ENCODE results near the gene RBM22. TPM values are rescaled to one million over a fixed set of nuclear protein-coding genes. Genes with fewer than 3 reads are reported as not detected.

Gene RBM22
- total RNA-seq, 1 experiment from 2014 or later: 57.3 TPM

- DNase-seq: no peak
- no peaks in the 10 kb centered on the region for H3K27me3 ChIP-seq (ENCODE audit: insufficient read depth, low read depth)
- intact Hi-C loops (cut with micrococcal nuclease; ENCODE audit: unreplicated experiment): no loop called here
- no peaks in the 10 kb centered on the region for H3K9me2 ChIP-seq (ENCODE audit: insufficient read depth)
- no peaks in the 10 kb centered on the region; the same call in 1 of the 2 replicates for H3K9me3 ChIP-seq (ENCODE audit: insufficient read depth, low read depth)
- TF ChIP-seq CTCF (conservative IDR thresholded peaks at IDR 0.05) (no peak), EZH2 (IDR thresholded peaks at IDR 0.05; ENCODE audit: low read depth) (no peak)
- H3K36me3 ChIP-seq (ENCODE audit: low read depth): peaks cover 8% of the 10 kb centered on the region; the same call in 1 of the 2 replicates
- H3K4me1 ChIP-seq (replicated peaks; ENCODE audit: insufficient read depth): no peaks in the 10 kb centered on the region
- POLR2A ChIA-PET (ENCODE audit: unreplicated experiment): no interaction called here
- H3K79me2 ChIP-seq (ENCODE audit: low read depth): peaks cover 22% of the 10 kb centered on the region
- H3F3A ChIP-seq (ENCODE audit: insufficient read depth, low read depth): no peaks in the 10 kb centered on the region
- BruUV-seq (replicated peaks): no TSS peak
- H3K4me3 ChIP-seq: no peak overlapping the region
- CTCF ChIA-PET: interaction anchor here (0.6 to 0.7 kb wide), 2 partner anchors 38 to 291 kb away, joined by 3 to 9 read pairs; no protein-coding TSS in a partner anchor
- H4K20me1 ChIP-seq (ENCODE audit: insufficient read depth): 0 out of 2 replicates have a peak, but pooled peaks cover 3% of the 10 kb centered on the region
- no peak overlapping the region for H3K4me2 ChIP-seq
- no peak overlapping the region for H3K27ac ChIP-seq
- H2AFZ ChIP-seq: no peak overlapping the region
Measured at GRCh38 chr5:150740992-150741391, 40.1 kb upstream of the RBM22 start.

DNA sequence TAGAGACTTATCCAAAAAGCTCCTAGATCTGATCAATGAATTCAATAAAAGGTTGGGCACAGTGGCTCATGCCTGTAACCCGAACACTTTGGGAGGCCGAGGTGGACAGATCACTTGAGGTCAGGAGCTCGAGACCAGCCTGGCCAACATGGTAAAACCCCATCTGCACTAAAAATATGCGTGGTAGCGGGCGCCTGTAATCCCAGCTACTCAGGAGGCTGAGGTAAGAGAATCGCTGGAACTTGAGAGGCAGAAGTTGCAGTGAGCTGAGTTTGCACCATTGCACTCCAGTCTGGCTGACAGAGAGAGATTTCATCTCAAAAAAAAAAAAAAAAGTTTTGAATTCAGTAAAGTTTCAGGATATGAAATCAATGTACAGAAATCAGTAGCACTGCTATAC, 38.0 kb upstream of the RBM22 start:
- no TSS peak for BruUV-seq (replicated peaks)

GRCh38 chr5:150734579-150735384, 33.9 kb upstream of the RBM22 start:
- Histone ChIP-seq H2AFZ (no peak overlapping the region), H3K79me2 (ENCODE audit: low read depth) (peaks cover 28% of the 10 kb centered on the region), H3K27me3 (ENCODE audit: insufficient read depth, low read depth) (no peaks in the 10 kb centered on the region), H3K4me1 (replicated peaks; ENCODE audit: insufficient read depth) (no peaks in the 10 kb centered on the region), H3K4me2 (no peak overlapping the region), H4K20me1 (ENCODE audit: insufficient read depth) (no peaks in the 10 kb centered on the region), H3F3A (ENCODE audit: insufficient read depth, low read depth) (no peaks in the 10 kb centered on the region), H3K4me3 (no peak overlapping the region), H3K27ac (no peak overlapping the region), H3K9me2 (ENCODE audit: insufficient read depth) (no peaks in the 10 kb centered on the region), H3K9me3 (ENCODE audit: insufficient read depth, low read depth) (no peaks in the 10 kb centered on the region; the same call in 1 of the 2 replicates), H3K36me3 (ENCODE audit: low read depth) (peaks cover 39% of the 10 kb centered on the region)
- ChIA-PET POLR2A (ENCODE audit: unreplicated experiment) (interaction anchor here (0.6 kb wide), 1 partner anchor 49 kb away, joined by 18 read pairs; no protein-coding TSS in a partner anchor), CTCF (no interaction called here)
- intact Hi-C loops (cut with micrococcal nuclease; ENCODE audit: unreplicated experiment): no loop called here
- DNase-seq: no peak
- TF ChIP-seq EZH2 (IDR thresholded peaks at IDR 0.05; ENCODE audit: low read depth) (no peak), CTCF (conservative IDR thresholded peaks at IDR 0.05) (no peak)
- BruUV-seq (replicated peaks): no TSS peak

More for the DNA sequence above, 38.0 kb upstream of the RBM22 start:
- H3K9me3 ChIP-seq (ENCODE audit: insufficient read depth, low read depth): no peaks in the 10 kb centered on the region; the same call in 1 of the 2 replicates
- CTCF ChIA-PET: no interaction called here
- no peaks in the 10 kb centered on the region for H3F3A ChIP-seq (ENCODE audit: insufficient read depth, low read depth)
- H3K4me2 ChIP-seq: no peak overlapping the region
- peaks cover 8% of the 10 kb centered on the region; the same call in 1 of the 2 replicates for H3K36me3 ChIP-seq (ENCODE audit: low read depth)
- no peak overlapping the region for H3K4me3 ChIP-seq
- 0 out of 2 replicates have a peak, but pooled peaks cover 3% of the 10 kb centered on the region for H4K20me1 ChIP-seq (ENCODE audit: insufficient read depth)
- POLR2A ChIA-PET (ENCODE audit: unreplicated experiment): no interaction called here
- H3K79me2 ChIP-seq (ENCODE audit: low read depth): peaks cover 28% of the 10 kb centered on the region
- H3K27me3 ChIP-seq (ENCODE audit: insufficient read depth, low read depth): no peaks in the 10 kb centered on the region
- intact Hi-C loops (cut with micrococcal nuclease; ENCODE audit: unreplicated experiment): no loop called here
- TF ChIP-seq EZH2 (IDR thresholded peaks at IDR 0.05; ENCODE audit: low read depth): no peak
- no peak for TF ChIP-seq CTCF (conservative IDR thresholded peaks at IDR 0.05)
- no peak overlapping the region for H3K27ac ChIP-seq
- no peaks in the 10 kb centered on the region for H3K9me2 ChIP-seq (ENCODE audit: insufficient read depth)
- H3K4me1 ChIP-seq (replicated peaks; ENCODE audit: insufficient read depth): no peaks in the 10 kb centered on the region
- no peak for DNase-seq
- no peak overlapping the region for H2AFZ ChIP-seq
